ENCODE measurements around the gene C13orf42. TPM values are rescaled to one million over a fixed set of nuclear protein-coding genes. Genes with fewer than 3 reads are reported as not detected.

Gene C13orf42
- total RNA-seq, 1 experiment from 2014 or later = not detected

DNA sequence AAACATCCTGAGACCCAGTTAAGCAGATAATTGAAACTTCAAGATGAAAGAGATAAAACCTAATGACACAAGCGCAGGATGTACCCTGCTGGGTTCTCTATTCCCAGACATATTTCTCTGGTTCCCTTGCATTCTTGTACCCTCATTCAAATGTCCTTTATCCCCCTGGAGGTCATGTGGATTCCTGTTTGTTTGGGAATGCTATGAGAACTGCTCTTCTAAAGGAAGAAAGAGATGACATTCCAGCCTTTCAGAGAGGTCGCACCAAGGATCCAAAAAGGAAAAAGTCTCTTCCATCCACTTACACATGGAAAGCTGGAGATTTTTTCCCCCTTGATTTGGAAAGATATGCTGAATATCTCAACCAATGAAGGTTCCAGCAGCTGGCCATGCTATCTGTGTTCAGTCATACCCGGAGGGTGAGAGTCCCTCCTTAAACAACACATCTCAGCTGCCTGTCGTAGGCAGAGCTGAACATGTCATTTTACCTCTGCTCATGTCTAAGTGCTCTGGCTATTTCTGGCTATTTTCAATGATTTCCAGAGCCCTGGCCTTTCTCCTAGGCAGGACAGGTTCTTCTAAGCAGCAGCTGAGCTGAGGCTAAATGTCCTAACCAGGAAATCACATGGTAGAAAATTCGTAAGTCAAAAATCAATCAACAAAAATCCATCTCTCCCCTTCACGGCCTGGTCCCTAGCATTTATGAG, 52.5 kb downstream of the C13orf42 start (continued):
- TF ChIP-seq REST (IDR thresholded peaks at IDR 0.05; ENCODE audit: low read depth) (no peak), ZNF274 (IDR thresholded peaks at IDR 0.05; ENCODE audit: low read depth, low read length) (no peak), MAX (IDR thresholded peaks at IDR 0.05) (no peak), RAD21 (IDR thresholded peaks at IDR 0.05; ENCODE audit: low read depth) (no peak), SP1 (IDR thresholded peaks at IDR 0.05; ENCODE audit: low read depth) (no peak), ELF1 (IDR thresholded peaks at IDR 0.05; ENCODE audit: borderline replicate concordance, low read depth) (no peak)

- ChIA-PET POLR2A (no interaction called here), CTCF (no interaction called here), RAD21 (ENCODE audit: low non-redundant PET in 1 of 2, low total read pairs in 2 of 2, uncharacterized antibody in 2 of 2, unreplicated experiment in 2 of 2) (no interaction called here)
- Histone ChIP-seq H3K9me3 (ENCODE audit: control insufficient read depth in 1 of 2, insufficient read depth in 1 of 2, low read depth in 1 of 2, low read length in 2 of 2) (no peaks in the 10 kb centered on the region), H2AFZ (ENCODE audit: low read depth, low read length, poor library complexity, severe bottlenecking) (no peak overlapping the region), H3K9me2 (ENCODE audit: insufficient read depth) (no peaks in the 10 kb centered on the region), H4K20me1 (ENCODE audit: insufficient read depth) (no peaks in the 10 kb centered on the region), H3K36me3 (ENCODE audit: control insufficient read depth in 1 of 2, insufficient read depth in 2 of 2, low read length in 2 of 2) (no peaks in the 10 kb centered on the region), H3K27me3 (ENCODE audit: insufficient read depth, low read length) (no peaks in the 10 kb centered on the region), H3K4me1 (ENCODE audit: control insufficient read depth in 1 of 2, insufficient read depth in 2 of 2, low read length in 2 of 2) (no peaks in the 10 kb centered on the region), H3K4me3 (replicated peaks in 1 of 2; ENCODE audit: low read depth in 1 of 2, low read length in 2 of 2) (no peak overlapping the region), H3K9ac (ENCODE audit: low read length) (no peak overlapping the region), H3K4me2 (ENCODE audit: low read length) (no peak overlapping the region), H3K79me2 (ENCODE audit: insufficient read depth, low read length) (no peaks in the 10 kb centered on the region), H3K27ac (ENCODE audit: low read depth, low read length) (no peak overlapping the region)
- TF ChIP-seq, protein P1, sequence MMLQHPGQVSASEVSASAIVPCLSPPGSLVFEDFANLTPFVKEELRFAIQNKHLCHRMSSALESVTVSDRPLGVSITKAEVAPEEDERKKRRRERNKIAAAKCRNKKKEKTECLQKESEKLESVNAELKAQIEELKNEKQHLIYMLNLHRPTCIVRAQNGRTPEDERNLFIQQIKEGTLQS (IDR thresholded peaks at IDR 0.05) = no peak
- TF ChIP-seq SRF (IDR thresholded peaks at IDR 0.05; ENCODE audit: low read depth) = no peak
- no peak for TF ChIP-seq EZH2phosphoT487 (IDR thresholded peaks at IDR 0.05; ENCODE audit: borderline replicate concordance)
- TF ChIP-seq TCF7L2 (IDR thresholded peaks at IDR 0.05; ENCODE audit: borderline replicate concordance, extremely low read depth, insufficient read depth, insufficient read length) = no peak
- TF ChIP-seq POLR2AphosphoS5 (IDR thresholded peaks at IDR 0.05; ENCODE audit: low read depth, low read length) = no peak
- TF ChIP-seq CEBPB (IDR thresholded peaks at IDR 0.05; ENCODE audit: low read depth) = no peak
- TF ChIP-seq SP1 (IDR thresholded peaks at IDR 0.05; ENCODE audit: low read depth) = no peak
- intact Hi-C loops (cut with micrococcal nuclease) = no loop called here
- DNase-seq (ENCODE audit: low read depth, low spot score) (no peak), ATAC-seq (no peak)
- BruUV-seq (replicated peaks) = no TSS peak
Observed at GRCh38 chr13:51057906-51058305, 53.2 kb downstream of the C13orf42 start.
